Testis (tissue), 5 donors: ENCODE measurements around the gene PPME1. TPM values are rescaled to one million over a fixed set of nuclear protein-coding genes. Genes with fewer than 3 reads are reported as not detected.
"Not testable (repeated sequence)": the region's sequence is repeated elsewhere in the genome, so short reads cannot be mapped to it uniquely, and the experiment has no call there.

Source experiments
- DNase-seq: peaks from one replicate; pipeline ENCODE4 v3.0.0-alpha.2; 2019
- H3K27ac ChIP-seq, 2 donors: fragments of 200-600 bp; sonication (generic); one replicate each; pipeline ENCODE4 v1.5.1; 2019
- H3K27me3 ChIP-seq: fragments of 200-600 bp; sonication (generic); one replicate; pipeline ENCODE4 v1.5.1; 2019
- H3K36me3 ChIP-seq: fragments of 200-600 bp; sonication (generic); one replicate; pipeline ENCODE4 v1.5.1; 2017; ENCODE audit warnings: low read depth; ENCODE audit errors: missing control alignments
- H3K4me1 ChIP-seq: fragments of 200-600 bp; sonication (generic); one replicate; pipeline ENCODE4 v1.5.1; 2019
- H3K4me3 ChIP-seq, 2 donors: fragments of 200-600 bp; sonication (generic); one replicate each; pipeline ENCODE4 v1.5.1; 2017 to 2019
- H3K9me3 ChIP-seq: fragments of 200-600 bp; sonication (generic); one replicate; pipeline ENCODE4 v1.5.1; 2017
- CTCF ChIP-seq, 3 experiments: fragments of 450-650 bp in 2 of 3; fragments of 200-600 bp in 1 of 3; sonication (generic) in 1 of 3; IDR thresholded peaks; one replicate each; pipeline ENCODE4 v1.5.1; 2016 to 2019; ENCODE audit warnings: antibody characterized with exemption in 3 of 3, mild to moderate bottlenecking in 2 of 3, moderate library complexity in 1 of 3
- POLR2A ChIP-seq: fragments of 450-650 bp; IDR thresholded peaks from one replicate; pipeline ENCODE4 v1.6.1; 2017; ENCODE audit warnings: antibody characterized with exemption, mild to moderate bottlenecking, moderate library complexity
- WGBS, 2 donors: methylation state at CpG; one replicate each; pipeline ENCODE4 v1.1.5; 2018; 5-methylcytosine and 5-hydroxymethylcytosine counted together
- intact Hi-C: fragments of 100-400 bp; cut with DNase I; formaldehyde crosslinking; loops from one replicate; pipeline ENCODE4 v1.15.1; 2023; ENCODE audit warnings: low total_unique reads
- long read RNA-seq, 2 donors: transcript quantifications; one replicate each; lab custom pipeline, GENCODE V29; 2026
- polyA plus RNA-seq: library from polyadenylated mRNA; stranded (reverse); fragments of 350-450 nt; fragmentation: Illumina TruSeq; extraction: RNeasy Lipid Tissue Mini Kit (QIAGEN cat#74804); gene quantifications from one replicate; pipeline ENCODE4 v1.2.3, GENCODE V29; 2014; ENCODE audit warnings: low read depth, low replicate concordance; ENCODE audit not compliant: insufficient read depth
- total RNA-seq, 2 donors: library from RNA; depleted of rRNA; stranded (reverse); fragments of >200 nt; gene quantifications; one replicate each; pipeline ENCODE4 v1.2.3, GENCODE V29; 2016

Gene PPME1
- 10 to 100 TPM; 67.1 to 68.9 TPM for total RNA-seq
- 90.9 TPM for polyA plus RNA-seq
- long read RNA-seq, donor 1, transcript PPME1-201 (14 exons, 2,677 nt): major isoform, 15 of 42 reads
- long read RNA-seq, donor 1, partial matches to known transcripts: 27 of 42 reads
- long read RNA-seq, donor 1, other reads (novel, unspliced or antisense): 0 of 42 reads
- long read RNA-seq, donor 2, full-length matches to known transcripts: 14 of 30 reads
- long read RNA-seq, donor 2, partial matches to known transcripts: 16 of 30 reads
- long read RNA-seq, donor 2, other reads (novel, unspliced or antisense): 0 of 30 reads

GRCh38 chr11:74170694-74171629 lies at the start of gene PPME1, which contains the start of gene C2CD3:
TSS of gene PPME1 (plus strand) at chr11:74171289. CDS start at chr11:74171422, 133 bp downstream.
TSS of gene C2CD3 (minus strand) at chr11:74171002. CDS start at chr11:74170792, 210 bp downstream.
- Histone ChIP-seq H3K27me3 (no peaks in the 10 kb centered on the region), H3K36me3 (no peaks in the 10 kb centered on the region), H3K27ac (peak within 1 kb of the TSS; percentile 77 to 91), H3K9me3 (no peaks in the 10 kb centered on the region), H3K4me3 (peak within 1 kb of the TSS; percentile 78 to 87), H3K4me1 (peaks cover 18% of the 10 kb centered on the region)
- TF ChIP-seq POLR2A (no peak), CTCF (IDR thresholded peaks at IDR 0.05) (peak in 2 of 3 experiments; percentile 28 to 38)
- peak; percentile 99 for DNase-seq
- intact Hi-C loops: no loop called here
- 0% methylated on average over 24 to 68 of the region's 68 CpGs for WGBS, 2 donors

GRCh38 chr11:74121804-74122203 lies 49.3 kb upstream of the PPME1 start:
- no peak for DNase-seq
- TF ChIP-seq POLR2A: no peak
- no peak for TF ChIP-seq CTCF (IDR thresholded peaks at IDR 0.05)
- WGBS, 2 donors: 94 to 97% methylated on average over 5 of the region's 5 CpGs

GRCh38 chr11:74123008-74123448 lies 48.1 kb upstream of the PPME1 start:
- Histone ChIP-seq H3K27me3 (no peaks in the 10 kb centered on the region), H3K27ac (no peak overlapping the region), H3K4me3 (no peak overlapping the region), H3K36me3 (no peaks in the 10 kb centered on the region), H3K9me3 (no peaks in the 10 kb centered on the region), H3K4me1 (no peaks in the 10 kb centered on the region)
- intact Hi-C loops: no loop called here
- no peak for DNase-seq
- TF ChIP-seq POLR2A (no peak), CTCF (IDR thresholded peaks at IDR 0.05) (no peak)

More at GRCh38 chr11:74121804-74122203, 49.3 kb upstream of the PPME1 start:
- no peak overlapping the region for H3K27ac ChIP-seq
- no peaks in the 10 kb centered on the region for H3K36me3 ChIP-seq
- H3K9me3 ChIP-seq: no peaks in the 10 kb centered on the region
- H3K27me3 ChIP-seq: no peaks in the 10 kb centered on the region
- intact Hi-C loops: no loop called here
- H3K4me1 ChIP-seq: no peaks in the 10 kb centered on the region
- no peak overlapping the region for H3K4me3 ChIP-seq

GRCh38 chr11:74129121-74129520 lies 42.0 kb upstream of the PPME1 start:
- DNase-seq, H3K4me3 ChIP-seq, H3K27ac ChIP-seq, H3K4me1 ChIP-seq, H3K27me3 ChIP-seq, intact Hi-C loops, H3K9me3 ChIP-seq, H3K36me3 ChIP-seq: not testable (repeated sequence)
- WGBS, 2 donors: 60 to 86% methylated on average over 1 to 31 of the region's 33 CpGs

GRCh38 chr11:74132833-74133232 lies 38.3 kb upstream of the PPME1 start:
- 95 to 96% methylated on average over 3 of the region's 3 CpGs for WGBS, 2 donors
- TF ChIP-seq POLR2A: no peak
- TF ChIP-seq CTCF (IDR thresholded peaks at IDR 0.05): no peak
- DNase-seq: no peak
- no peak overlapping the region for H3K27ac ChIP-seq
- no peak overlapping the region for H3K4me3 ChIP-seq
- no peaks in the 10 kb centered on the region for H3K36me3 ChIP-seq
- intact Hi-C loops: no loop called here
- H3K9me3 ChIP-seq: no peaks in the 10 kb centered on the region
- no peaks in the 10 kb centered on the region for H3K27me3 ChIP-seq
- no peaks in the 10 kb centered on the region for H3K4me1 ChIP-seq
